Memory B cell (primary cell): ENCODE results near the gene OTOS.

Experiments
- ATAC-seq: fragments of 150-1000 bp; cut with Tn5 transposase; 2 replicates; pipeline ENCODE4 v1.10.0; 2021; ENCODE audit warnings: low read depth, mild to moderate bottlenecking, moderate library complexity
- DNase-seq, 2 donors: peaks; one replicate each; pipeline ENCODE4 v3.0.0; 2022; ENCODE audit warnings: low spot score in 2 of 2
- H3K27ac Mint-ChIP-seq: one replicate; pipeline ENCODE4 v1.8.0; 2022; ENCODE audit warnings: mild to moderate bottlenecking, moderate library complexity, mixed read lengths
- H3K27me3 Mint-ChIP-seq: one replicate; pipeline ENCODE4 v1.8.0; 2022; ENCODE audit warnings: mixed read lengths
- H3K36me3 Mint-ChIP-seq: one replicate; pipeline ENCODE4 v1.8.0; 2022; ENCODE audit warnings: mild to moderate bottlenecking, mixed read lengths
- H3K4me1 Mint-ChIP-seq: one replicate; pipeline ENCODE4 v1.8.0; 2022; ENCODE audit warnings: mixed read lengths
- H3K4me3 Mint-ChIP-seq: one replicate; pipeline ENCODE4 v1.8.0; 2022; ENCODE audit warnings: mild to moderate bottlenecking, moderate library complexity, mixed read lengths
- H3K9me3 Mint-ChIP-seq: one replicate; pipeline ENCODE4 v1.8.0; 2022; ENCODE audit warnings: mixed read lengths

The OTOS gene

DNA sequence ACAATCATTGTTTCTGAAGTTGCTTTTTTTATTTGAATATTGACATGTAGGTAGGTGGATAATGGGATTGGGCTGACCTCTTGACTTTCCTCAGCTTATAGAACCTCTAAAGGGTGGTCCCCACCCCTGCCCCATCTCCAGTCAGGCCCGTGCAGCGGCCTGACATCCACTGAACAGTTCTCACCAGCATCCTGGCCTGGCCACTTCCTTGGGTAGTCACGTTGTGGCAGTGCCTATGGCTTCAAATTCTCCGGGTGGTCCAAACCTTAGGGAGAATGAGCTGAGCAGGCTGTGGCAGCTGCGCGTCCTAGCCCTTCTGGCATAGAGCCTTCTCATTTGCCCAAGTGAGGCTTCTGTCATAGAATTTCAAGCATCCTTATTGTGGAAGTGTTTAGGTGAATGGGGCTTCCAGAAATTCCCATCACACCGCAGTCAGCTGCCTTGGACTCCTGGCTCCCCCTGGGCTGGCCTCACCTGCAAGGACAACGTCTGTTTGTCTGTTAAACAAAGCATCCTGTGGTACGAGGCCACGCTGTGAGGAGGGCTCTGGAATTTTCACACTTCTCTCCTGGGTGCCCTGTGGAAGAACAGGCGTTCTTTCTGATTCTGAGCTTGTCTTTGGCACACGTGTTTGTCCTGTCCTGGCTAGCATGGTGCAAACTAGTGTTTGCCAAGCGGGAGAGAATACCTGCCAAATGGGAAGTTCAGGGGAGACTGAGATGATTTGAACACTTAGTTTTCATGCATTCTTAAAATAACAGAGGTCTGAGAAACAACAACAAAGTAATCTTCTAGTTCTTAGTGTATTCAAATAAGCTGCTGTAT lies 31.8 kb upstream of the OTOS start:
- peaks cover 1% of the 10 kb centered on the region for H3K9me3 Mint-ChIP-seq
- ATAC-seq (no peak), DNase-seq (no peak)
- no peak overlapping the region for H3K4me3 Mint-ChIP-seq
- H3K27me3 Mint-ChIP-seq, result peaks cover 8% of the 10 kb centered on the region
- H3K36me3 Mint-ChIP-seq, result no peaks in the 10 kb centered on the region
- no peak overlapping the region for H3K27ac Mint-ChIP-seq
- H3K4me1 Mint-ChIP-seq, result no peaks in the 10 kb centered on the region

DNA sequence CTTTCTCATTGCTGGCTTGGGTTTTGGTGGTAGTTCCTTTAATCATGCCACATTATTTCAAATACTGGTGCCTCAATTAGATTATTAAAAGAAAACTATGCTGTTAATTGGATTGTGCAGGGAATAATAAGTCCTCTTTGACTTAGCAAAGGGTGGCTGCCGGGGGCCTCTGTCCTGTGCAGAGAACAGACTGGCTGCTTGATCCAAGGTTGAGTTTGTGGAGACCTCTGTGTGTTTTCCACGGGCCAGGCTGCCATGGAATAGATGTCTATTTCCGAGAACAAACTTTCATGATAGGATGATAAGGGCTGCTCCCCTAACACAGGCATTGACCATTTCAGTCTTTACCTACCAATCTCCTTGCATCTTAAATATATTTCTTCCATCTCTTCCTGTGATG lies 30.4 kb upstream of the OTOS start:
- H3K27me3 Mint-ChIP-seq, result peaks cover 8% of the 10 kb centered on the region
- H3K27ac Mint-ChIP-seq, result no peak overlapping the region
- H3K9me3 Mint-ChIP-seq, result peaks cover 1% of the 10 kb centered on the region
- DNase-seq (no peak), ATAC-seq (no peak)
- H3K4me1 Mint-ChIP-seq, result no peaks in the 10 kb centered on the region
- no peak overlapping the region for H3K4me3 Mint-ChIP-seq
- no peaks in the 10 kb centered on the region for H3K36me3 Mint-ChIP-seq

- Mint-ChIP-seq H3K4me1 (no peaks in the 10 kb centered on the region), H3K4me3 (no peak overlapping the region), H3K9me3 (peaks cover 1% of the 10 kb centered on the region), H3K27ac (no peak overlapping the region), H3K36me3 (no peaks in the 10 kb centered on the region), H3K27me3 (peaks cover 8% of the 10 kb centered on the region)
- ATAC-seq (no peak), DNase-seq (no peak)
These were observed 29.9 kb upstream of the OTOS start for GRCh38 chr2:240170354-240170735.

DNA sequence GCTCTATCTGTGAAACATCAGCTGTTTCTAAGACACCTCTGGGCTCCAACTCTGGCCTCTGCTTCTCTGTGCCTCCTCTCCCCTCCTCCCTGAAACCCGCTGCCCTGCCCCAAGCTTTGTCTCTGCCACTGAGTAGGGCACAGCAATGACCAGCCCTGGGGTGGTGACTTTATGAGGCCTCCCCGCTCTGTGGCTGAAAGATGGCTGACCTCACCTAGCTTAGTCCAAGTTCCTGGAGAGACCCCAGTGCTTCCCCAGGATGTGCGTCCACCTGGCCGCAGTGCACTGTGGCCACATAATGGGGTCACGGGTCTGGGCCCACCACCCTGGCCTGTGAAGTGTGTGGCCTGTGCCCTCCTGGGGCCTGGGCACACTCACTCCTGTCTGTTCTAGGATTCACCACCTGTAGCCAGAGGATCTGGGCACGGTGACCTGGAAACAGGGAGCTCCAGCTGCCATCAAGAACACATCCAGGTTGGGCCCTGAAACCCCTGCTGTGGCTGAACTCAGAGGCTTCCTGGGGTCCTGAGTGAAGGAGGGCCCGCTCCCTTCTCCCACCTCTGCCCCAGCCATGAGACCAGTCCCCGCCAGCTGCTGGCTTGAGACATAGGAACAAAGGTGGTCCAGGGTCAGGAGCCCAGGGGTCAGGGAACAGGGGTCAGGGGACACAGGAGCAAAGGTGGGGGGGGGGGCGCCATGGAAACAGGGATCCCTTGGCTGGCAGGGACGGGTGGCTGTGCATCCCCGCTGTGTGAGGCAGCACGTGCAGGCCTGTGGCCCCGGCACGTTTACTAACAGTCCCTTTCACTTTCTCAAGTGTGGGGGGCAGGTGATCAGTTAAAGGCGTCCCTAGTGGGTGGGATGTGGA lies 29.3 kb upstream of the OTOS start:
- Mint-ChIP-seq H3K4me1 (no peaks in the 10 kb centered on the region), H3K36me3 (no peaks in the 10 kb centered on the region), H3K9me3 (peaks cover 1% of the 10 kb centered on the region), H3K4me3 (no peak overlapping the region), H3K27me3 (peaks cover 8% of the 10 kb centered on the region), H3K27ac (no peak overlapping the region)
- ATAC-seq (no peak), DNase-seq (no peak)

GRCh38 chr2:240168546-240169361 lies 28.3 kb upstream of the OTOS start:
- Mint-ChIP-seq H3K9me3 (peaks cover 1% of the 10 kb centered on the region), H3K4me3 (no peak overlapping the region), H3K36me3 (no peaks in the 10 kb centered on the region), H3K27me3 (peaks cover 3% of the 10 kb centered on the region), H3K27ac (no peak overlapping the region), H3K4me1 (no peaks in the 10 kb centered on the region)
- DNase-seq (no peak), ATAC-seq (no peak)

- DNase-seq (no peak), ATAC-seq (no peak)
- Mint-ChIP-seq H3K9me3 (peaks cover 1% of the 10 kb centered on the region), H3K4me3 (no peak overlapping the region), H3K27ac (no peak overlapping the region), H3K36me3 (no peaks in the 10 kb centered on the region), H3K27me3 (peaks cover 3% of the 10 kb centered on the region), H3K4me1 (no peaks in the 10 kb centered on the region)
These were observed 27.6 kb upstream of the OTOS start for GRCh38 chr2:240168041-240168440.

DNA sequence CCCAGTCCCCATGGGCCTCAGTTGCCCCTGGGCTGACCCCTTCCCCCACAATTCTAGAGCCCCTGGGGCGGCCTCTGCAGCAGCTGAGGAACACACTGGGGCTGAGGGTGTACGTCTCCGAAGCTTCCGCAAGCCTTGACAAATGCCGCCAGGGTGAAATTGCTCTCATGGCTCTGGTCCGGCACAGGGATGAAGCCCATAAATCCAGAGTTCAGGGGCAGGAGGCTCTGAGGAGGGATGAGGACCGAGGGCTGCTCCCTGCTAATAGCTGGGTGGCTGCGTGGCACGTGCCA lies 27.1 kb upstream of the OTOS start:
- no peak overlapping the region for H3K27ac Mint-ChIP-seq
- peaks cover 7% of the 10 kb centered on the region for H3K27me3 Mint-ChIP-seq
- no peak for DNase-seq
- H3K4me3 Mint-ChIP-seq, result no peak overlapping the region
- H3K36me3 Mint-ChIP-seq, result no peaks in the 10 kb centered on the region
- H3K9me3 Mint-ChIP-seq, result no peaks in the 10 kb centered on the region
- ATAC-seq, result no peak
- H3K4me1 Mint-ChIP-seq, result no peaks in the 10 kb centered on the region

GRCh38 chr2:240166761-240167587 lies 26.5 kb upstream of the OTOS start:
- Mint-ChIP-seq H3K4me1 (no peaks in the 10 kb centered on the region), H3K4me3 (no peak overlapping the region), H3K9me3 (no peaks in the 10 kb centered on the region), H3K27ac (no peak overlapping the region), H3K36me3 (no peaks in the 10 kb centered on the region), H3K27me3 (peaks cover 7% of the 10 kb centered on the region)
- no peak for ATAC-seq
- DNase-seq, result no peak

- H3K27me3 Mint-ChIP-seq, result peaks cover 7% of the 10 kb centered on the region
- no peaks in the 10 kb centered on the region for H3K4me1 Mint-ChIP-seq
- H3K36me3 Mint-ChIP-seq, result no peaks in the 10 kb centered on the region
- ATAC-seq, result no peak
- DNase-seq, result no peak
- H3K4me3 Mint-ChIP-seq, result no peak overlapping the region
- H3K9me3 Mint-ChIP-seq, result no peaks in the 10 kb centered on the region
- H3K27ac Mint-ChIP-seq, result no peak overlapping the region
These were observed 25.7 kb upstream of the OTOS start for GRCh38 chr2:240166191-240166590.

GRCh38 chr2:240165661-240166060 lies 25.2 kb upstream of the OTOS start:
- no peak overlapping the region for H3K27ac Mint-ChIP-seq

DNA sequence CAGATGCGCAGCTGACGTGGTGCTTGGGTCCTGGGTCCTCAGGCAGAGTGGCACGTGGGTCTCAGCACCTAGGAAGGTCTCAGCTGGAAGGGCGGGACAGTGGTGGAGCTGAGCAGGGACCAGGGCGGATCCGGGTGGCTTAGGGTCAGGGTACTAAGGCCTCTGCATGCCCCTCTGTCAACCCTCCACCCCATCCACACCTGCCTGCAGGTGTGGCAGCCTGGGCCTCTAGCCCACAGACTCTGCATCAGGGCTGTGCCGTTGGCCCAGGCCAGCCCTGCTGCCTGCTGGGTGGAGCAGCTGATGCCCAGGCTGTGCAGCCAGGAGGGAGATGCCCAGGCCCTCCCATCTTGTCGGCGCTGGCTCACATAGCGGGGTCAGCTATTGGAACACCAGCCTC lies 24.6 kb upstream of the OTOS start:
- ATAC-seq (no peak), DNase-seq (no peak)
- Mint-ChIP-seq H3K4me1 (no peaks in the 10 kb centered on the region), H3K9me3 (no peaks in the 10 kb centered on the region), H3K27me3 (peaks cover 11% of the 10 kb centered on the region), H3K27ac (no peak overlapping the region), H3K36me3 (no peaks in the 10 kb centered on the region), H3K4me3 (no peak overlapping the region)

More at GRCh38 chr2:240165661-240166060, 25.2 kb upstream of the OTOS start:
- no peaks in the 10 kb centered on the region for H3K36me3 Mint-ChIP-seq
- no peaks in the 10 kb centered on the region for H3K4me1 Mint-ChIP-seq
- ATAC-seq (no peak), DNase-seq (no peak)
- H3K27me3 Mint-ChIP-seq, result peaks cover 8% of the 10 kb centered on the region
- H3K9me3 Mint-ChIP-seq, result no peaks in the 10 kb centered on the region
- no peak overlapping the region for H3K4me3 Mint-ChIP-seq

DNA sequence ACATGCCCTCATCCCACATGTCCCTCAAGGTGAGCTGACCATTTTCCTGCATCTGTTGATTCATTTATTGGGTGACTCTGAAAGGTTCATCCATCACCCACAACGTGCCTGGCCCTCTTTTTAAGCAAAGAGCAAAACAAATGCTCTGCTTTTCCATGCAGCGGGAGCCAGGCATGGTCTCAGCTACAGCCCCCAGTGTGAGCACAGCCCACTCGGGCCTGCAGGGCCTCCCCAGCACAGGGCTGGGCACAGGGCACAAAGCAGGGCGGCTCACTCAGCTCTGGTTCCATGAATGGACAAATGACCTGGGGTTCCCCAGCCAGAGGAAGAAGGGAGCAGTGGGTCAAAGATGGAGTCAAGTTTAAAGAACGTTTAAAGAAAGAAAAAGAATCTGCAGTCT lies 24.1 kb upstream of the OTOS start:
- DNase-seq, result no peak
- no peak overlapping the region for H3K4me3 Mint-ChIP-seq

GRCh38 chr2:240163844-240164574 lies 23.6 kb upstream of the OTOS start:
- Mint-ChIP-seq H3K4me1 (no peaks in the 10 kb centered on the region), H3K27me3 (peaks cover 11% of the 10 kb centered on the region), H3K4me3 (no peak overlapping the region), H3K27ac (no peak overlapping the region), H3K9me3 (no peaks in the 10 kb centered on the region), H3K36me3 (no peaks in the 10 kb centered on the region)
- no peak for DNase-seq
- ATAC-seq, result no peak

More for the DNA sequence above, 24.1 kb upstream of the OTOS start:
- H3K9me3 Mint-ChIP-seq, result no peaks in the 10 kb centered on the region
- no peaks in the 10 kb centered on the region for H3K36me3 Mint-ChIP-seq
- no peak overlapping the region for H3K27ac Mint-ChIP-seq
- H3K4me1 Mint-ChIP-seq, result no peaks in the 10 kb centered on the region
- H3K27me3 Mint-ChIP-seq, result peaks cover 11% of the 10 kb centered on the region
- no peak for ATAC-seq
